OCI-LY7 (cell line): ENCODE measurements around the gene PCIF1. TPM values are rescaled to one million over a fixed set of nuclear protein-coding genes. Genes with fewer than 3 reads are reported as not detected.

Source experiments
- BruUV-seq: library from RNA; stranded (reverse); fragments of 400-500 nt; replicated peaks from 2 replicates; lab custom pipeline; 2021; lab: Mats Ljungman, UMichigan
- CTCF ChIA-PET: fragments of 300-600 bp; sonication (Branson Sonifier 250); formaldehyde crosslinking; loops from one replicate; lab custom pipeline; 2022; ENCODE audit warnings: antibody characterized with exemption; ENCODE audit not compliant: unreplicated experiment; lab: Charles Lee
- POLR2A ChIA-PET: fragments of 300-600 bp; sonication (Branson Sonifier 250); formaldehyde crosslinking; loops from one replicate; lab custom pipeline; 2022; ENCODE audit warnings: antibody characterized with exemption; lab: Charles Lee
- DNase-seq: peaks from one replicate; pipeline ENCODE4 v3.0.0-alpha.2; 2015; ENCODE audit warnings: low spot score
- H2AFZ ChIP-seq: fragments of 200-600 bp; sonication (generic), shearing (Covaris generic); 2 replicates; pipeline ENCODE4 v1.6.1; 2014; ENCODE audit warnings: mild to moderate bottlenecking, antibody characterized with exemption, low read length, moderate library complexity
- H3K27ac ChIP-seq: fragments of 200-600 bp; sonication (generic); 2 replicates; pipeline ENCODE4 v1.5.1; 2014; ENCODE audit warnings: mixed run types, low read depth, mild to moderate bottlenecking, moderate library complexity, low read length, inconsistent platforms; ENCODE audit not compliant: poor library complexity, severe bottlenecking
- H3K36me3 ChIP-seq: fragments of 200-600 bp; sonication (generic); 2 replicates; pipeline ENCODE4 v1.6.1; 2014; ENCODE audit warnings: mild to moderate bottlenecking, antibody characterized with exemption, low read length, moderate library complexity, mixed read lengths; ENCODE audit not compliant: insufficient read depth
- H3K4me1 ChIP-seq: fragments of 200-600 bp; sonication (generic); 2 replicates; pipeline ENCODE4 v1.5.1; 2014; ENCODE audit warnings: mild to moderate bottlenecking, low read length; ENCODE audit not compliant: insufficient read depth, poor library complexity, severe bottlenecking
- H3K4me2 ChIP-seq: fragments of 200-600 bp; sonication (generic); 2 replicates; pipeline ENCODE4 v1.6.1; 2014; ENCODE audit warnings: mild to moderate bottlenecking, low read length
- H3K4me3 ChIP-seq: fragments of 200-600 bp; sonication (generic); 2 replicates; pipeline ENCODE4 v1.5.1; 2014; ENCODE audit warnings: mild to moderate bottlenecking, low read depth, low read length; ENCODE audit not compliant: poor library complexity, severe bottlenecking
- H3K79me2 ChIP-seq: fragments of 200-600 bp; sonication (generic); 2 replicates; pipeline ENCODE4 v1.6.1; 2016; ENCODE audit warnings: low read depth, mild to moderate bottlenecking, low read length, moderate library complexity, mixed read lengths; ENCODE audit not compliant: insufficient read depth
- H3K9me2 ChIP-seq: fragments of 200-600 bp; sonication (generic); 2 replicates; pipeline ENCODE4 v1.6.1; 2016; ENCODE audit warnings: mild to moderate bottlenecking, low read length, mixed read lengths; ENCODE audit not compliant: insufficient read depth
- H3K9me3 ChIP-seq: fragments of 200-600 bp; sonication (generic); 2 replicates; pipeline ENCODE4 v1.6.1; 2014; ENCODE audit warnings: mild to moderate bottlenecking, mixed run types, low read length, mixed read lengths
- H4K20me1 ChIP-seq: fragments of 200-600 bp; sonication (generic); 2 replicates; pipeline ENCODE4 v1.6.1; 2014; ENCODE audit warnings: mild to moderate bottlenecking, antibody characterized with exemption, low read length, moderate library complexity, mixed read lengths; ENCODE audit not compliant: insufficient read depth
- CTCF ChIP-seq: fragments of 200-600 bp; sonication (generic); conservative IDR thresholded peaks from 2 replicates; pipeline ENCODE4 v1.5.1; 2014; ENCODE audit warnings: mild to moderate bottlenecking, antibody characterized with exemption, low read length, moderate library complexity, mixed read lengths
- EZH2phosphoT487 ChIP-seq: fragments of 200-600 bp; sonication (generic); IDR thresholded peaks from 2 replicates; pipeline ENCODE4 v1.6.1; 2018; ENCODE audit warnings: low read depth, borderline replicate concordance, mild to moderate bottlenecking, mixed run types, antibody characterized with exemption, low read length, moderate library complexity, mixed read lengths
- intact Hi-C: fragments of 100-400 bp; cut with micrococcal nuclease; formaldehyde crosslinking; loops from one replicate; pipeline ENCODE4 v1.10.0; 2022; ENCODE audit not compliant: unreplicated experiment
- total RNA-seq, 2 experiments: library from RNA; depleted of rRNA in 1 of 2; stranded (reverse); fragments of >200 nt in 1 of 2; shearing (Covaris generic) in 1 of 2; gene quantifications; 2 replicates each; pipeline ENCODE4 v1.2.3, GENCODE V29; 2014 to 2022

PCIF1 gene
- total RNA-seq, 2 experiments from 2014 or later, result 21.2 to 40.6 TPM

GRCh38 chr20:45925821-45926506 is 8.5 kb upstream of the PCIF1 start:
- Histone ChIP-seq H3K4me2 (no peak overlapping the region), H3K4me1 (no peaks in the 10 kb centered on the region), H3K27ac (no peak overlapping the region), H3K9me3 (no peaks in the 10 kb centered on the region), H3K36me3 (no peaks in the 10 kb centered on the region), H3K79me2 (no peaks in the 10 kb centered on the region), H3K4me3 (no peak overlapping the region), H2AFZ (no peak overlapping the region), H4K20me1 (no peaks in the 10 kb centered on the region), H3K9me2 (no peaks in the 10 kb centered on the region)
- intact Hi-C loops, result no loop called here
- BruUV-seq, result no TSS peak
- CTCF ChIA-PET, result interaction anchor here (0.6 kb wide), 1 partner anchor 45 kb away, joined by 3 read pairs; no protein-coding TSS in a partner anchor
- no peak for DNase-seq
- TF ChIP-seq CTCF (no peak), EZH2phosphoT487 (no peak)
- POLR2A ChIA-PET, result interaction anchor here (1.4 kb wide), 1 partner anchor 24 kb away, joined by 3 read pairs; no protein-coding TSS in a partner anchor

- BruUV-seq, result no TSS peak
- CTCF ChIA-PET, result no interaction called here
- no peak overlapping the region for H3K4me2 ChIP-seq
Observed at GRCh38 chr20:45926731-45927070, 7.8 kb upstream of the PCIF1 start.

More at GRCh38 chr20:45926731-45927070, 7.8 kb upstream of the PCIF1 start:
- no peaks in the 10 kb centered on the region for H3K36me3 ChIP-seq
- no peaks in the 10 kb centered on the region for H3K9me3 ChIP-seq
- intact Hi-C loops, result no loop called here
- H3K79me2 ChIP-seq, result no peaks in the 10 kb centered on the region
- H3K9me2 ChIP-seq, result no peaks in the 10 kb centered on the region
- no peak overlapping the region for H3K27ac ChIP-seq
- H2AFZ ChIP-seq, result no peak overlapping the region
- no peak for DNase-seq
- H3K4me1 ChIP-seq, result no peaks in the 10 kb centered on the region
- POLR2A ChIA-PET, result interaction anchor here (1.4 kb wide), 1 partner anchor 25 kb away, joined by 3 read pairs; no protein-coding TSS in a partner anchor
- no peak for TF ChIP-seq EZH2phosphoT487
- TF ChIP-seq CTCF, result no peak
- no peak overlapping the region for H3K4me3 ChIP-seq
- H4K20me1 ChIP-seq, result no peaks in the 10 kb centered on the region
